DMS153 treated with DMSO at 0.1 percent for 48 hours (cell line): ENCODE measurements around the gene SLC25A51.
"Not testable (repeated sequence)": the region's sequence is repeated elsewhere in the genome, so short reads cannot be mapped to it uniquely, and the experiment has no call there.

ENCODE experiments used
- DNase-seq: peaks from one replicate; lab custom pipeline; 2025; ENCODE audit not compliant: unreplicated experiment; lab: John Stamatoyannopoulos, UW

Gene SLC25A51

DNA sequence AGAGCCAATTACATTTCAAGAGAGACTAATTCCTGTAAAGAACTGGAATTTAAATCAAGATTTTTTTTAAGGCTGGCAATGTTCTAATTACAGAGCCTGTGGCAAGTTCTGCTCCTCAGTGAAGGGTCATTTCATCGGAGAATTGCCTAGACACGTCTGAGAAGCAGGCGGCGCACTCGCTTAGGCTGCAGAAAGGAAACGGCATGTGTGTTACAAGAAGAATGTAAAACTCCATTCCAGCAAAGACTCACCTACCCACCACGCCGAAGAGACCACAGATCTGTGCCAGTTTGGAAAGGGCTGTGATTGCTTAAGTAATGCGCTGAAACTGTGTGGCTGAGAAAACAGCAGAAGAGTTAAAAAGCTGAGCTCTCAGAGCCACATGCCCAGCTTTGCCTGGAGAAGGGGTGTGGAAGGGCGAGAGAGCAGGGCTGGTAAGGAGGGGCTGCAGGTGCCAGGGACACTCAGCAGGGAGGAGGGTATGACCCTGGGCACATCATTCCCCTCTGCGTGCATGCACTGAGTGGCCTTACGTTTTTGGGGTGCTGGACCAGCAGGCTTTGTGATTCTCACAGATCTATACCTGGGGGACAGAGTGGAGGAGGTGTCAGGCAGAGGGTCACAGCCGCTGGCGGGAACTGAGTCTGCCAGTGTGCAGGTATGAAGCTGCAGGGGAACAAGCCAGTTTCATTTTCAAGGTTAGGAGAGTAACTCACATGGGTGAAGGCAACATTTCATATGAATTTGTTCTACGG lies 17.8 kb upstream of the SLC25A51 start:
- no peak for DNase-seq

DNA sequence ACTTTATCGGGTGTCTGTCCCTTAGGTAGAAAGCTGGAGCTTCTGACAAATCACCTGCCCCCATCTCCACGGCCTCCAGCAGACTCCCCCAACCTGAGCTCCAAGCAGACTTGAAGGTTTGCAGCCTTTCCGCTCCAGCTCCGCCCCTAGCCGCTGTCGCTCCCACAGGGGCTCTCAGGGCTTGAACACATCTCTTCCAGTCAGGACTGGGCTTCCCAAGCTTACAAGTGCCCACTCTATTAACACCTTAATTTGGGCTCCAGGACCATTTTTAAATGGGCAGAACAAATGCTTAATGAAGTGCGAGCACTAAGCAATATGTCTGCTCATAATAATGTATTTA lies 17.2 kb upstream of the SLC25A51 start:
- no peak for DNase-seq

- DNase-seq, result no peak
Observed at GRCh38 chr9:37920471-37921167, 16.7 kb upstream of the SLC25A51 start.

DNA sequence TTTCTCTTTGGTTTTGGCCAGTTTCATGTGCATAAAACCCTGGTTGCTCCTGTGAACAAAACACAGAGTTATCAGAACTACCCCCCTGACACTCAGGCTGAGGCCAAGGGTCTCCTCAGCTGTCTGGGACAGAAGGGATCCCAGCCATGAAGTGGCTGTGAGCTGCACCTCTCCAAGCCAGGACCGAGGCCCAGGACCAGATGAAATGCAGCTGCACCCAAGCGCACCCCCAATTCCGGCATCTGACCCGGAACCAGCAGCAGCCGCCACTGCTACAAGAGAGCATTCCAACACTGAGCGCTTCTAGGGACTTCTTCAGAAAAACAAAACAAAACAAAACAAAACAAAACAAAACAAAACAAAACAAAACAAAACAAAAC lies 16.0 kb upstream of the SLC25A51 start:
- no peak for DNase-seq

DNA sequence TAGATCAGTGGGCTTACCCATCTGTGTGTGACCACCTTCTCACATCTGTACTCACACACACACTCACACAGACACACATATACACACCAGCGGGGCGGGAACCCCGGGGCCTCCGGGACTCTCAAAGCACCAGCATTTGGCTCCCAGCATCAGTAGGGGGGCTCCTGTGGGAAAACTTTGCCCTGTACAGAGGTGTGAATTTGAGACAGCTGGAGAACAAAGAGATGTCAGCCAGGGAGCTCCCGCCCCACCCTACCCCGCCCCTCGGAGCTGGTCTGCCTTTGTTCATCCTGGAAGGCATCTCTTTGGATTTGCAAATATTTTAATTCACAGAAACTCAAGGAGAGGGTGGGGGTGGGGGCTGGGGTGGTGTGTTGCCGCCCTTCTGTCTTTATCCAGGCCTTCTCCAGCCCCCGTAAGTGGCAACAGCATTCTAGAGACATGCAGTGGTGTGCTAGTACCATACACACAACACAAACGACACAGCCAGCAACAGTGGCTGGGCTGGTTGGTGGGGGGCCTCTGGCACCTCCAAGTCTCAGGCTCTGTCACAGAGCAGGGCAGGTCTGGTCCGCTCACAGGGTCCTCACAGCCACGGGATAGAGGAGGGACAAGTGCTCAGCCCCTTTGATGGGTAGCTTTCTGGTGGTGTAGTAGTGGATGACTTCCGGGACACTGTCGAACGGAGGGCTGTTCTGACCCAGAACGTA lies 15.5 kb upstream of the SLC25A51 start:
- no peak for DNase-seq

DNA sequence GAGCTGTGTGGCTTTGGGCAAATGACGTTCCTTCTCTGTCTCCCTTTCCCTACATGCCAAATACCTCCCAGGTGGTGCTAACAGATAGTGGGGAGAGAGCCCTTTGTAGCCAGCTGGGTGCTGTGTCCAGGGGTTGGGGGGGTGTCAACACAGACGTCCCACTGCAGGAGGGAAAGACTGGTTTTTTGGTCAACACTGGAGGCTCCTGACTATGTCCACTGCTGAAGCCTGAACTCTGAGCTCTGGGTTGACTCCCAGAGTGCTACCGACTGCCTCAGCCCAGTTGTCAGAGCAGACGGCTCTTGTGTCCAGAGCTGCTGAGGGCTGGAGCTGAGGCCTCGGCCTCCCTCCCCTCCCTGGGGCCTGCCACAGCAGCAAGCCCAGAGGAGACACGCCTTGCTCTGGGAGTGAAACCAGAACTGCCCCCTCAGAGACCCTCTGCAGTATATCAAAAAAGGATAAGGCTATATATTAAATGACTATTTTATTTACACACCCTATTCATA lies 14.8 kb upstream of the SLC25A51 start:
- no peak for DNase-seq

- no peak for DNase-seq
Observed at GRCh38 chr9:37917801-37918664, 14.1 kb upstream of the SLC25A51 start.

- no peak for DNase-seq
Observed at GRCh38 chr9:37917313-37917731, 13.4 kb upstream of the SLC25A51 start.

DNA sequence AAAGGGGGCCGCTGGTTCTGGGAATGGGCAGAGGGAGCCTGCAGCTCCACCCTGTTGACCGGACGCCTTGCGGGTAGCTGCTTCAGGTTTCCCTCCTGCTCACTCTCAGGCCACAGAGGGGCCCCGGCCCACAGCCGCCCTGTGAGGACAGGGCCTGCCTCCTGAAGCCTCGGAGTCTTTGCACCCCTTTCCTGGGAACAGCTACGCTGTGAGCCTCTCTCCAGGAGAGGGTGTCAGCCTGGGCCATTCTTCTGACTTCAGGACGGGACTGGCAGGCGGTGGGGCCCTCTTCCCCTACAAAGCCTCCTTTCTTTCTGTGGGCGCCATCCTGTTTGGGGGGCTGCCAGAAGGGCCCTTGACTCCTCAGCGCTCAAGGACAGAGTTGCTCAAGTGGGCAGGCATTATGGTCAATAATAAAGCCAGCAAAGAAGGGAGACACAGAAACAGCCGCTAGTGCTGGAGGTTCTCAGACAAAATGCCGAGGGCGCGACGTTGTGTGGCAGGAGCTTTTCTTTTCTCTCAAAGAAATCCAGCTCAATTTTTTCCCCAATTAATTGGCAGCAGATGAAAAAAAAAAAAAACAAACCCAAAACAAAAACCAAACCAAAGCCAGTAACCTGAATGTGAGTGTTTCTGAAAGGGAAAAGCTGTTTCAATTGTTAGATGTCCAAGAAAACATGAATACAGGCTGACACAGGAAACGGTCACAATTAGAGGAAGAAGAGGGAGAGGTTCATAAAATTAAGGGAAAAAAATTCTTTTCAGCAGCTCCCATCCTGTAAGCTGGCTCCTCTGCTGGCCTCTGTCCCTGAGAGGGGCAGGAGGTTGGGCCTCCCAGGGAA lies 12.8 kb upstream of the SLC25A51 start:
- no peak for DNase-seq

DNA sequence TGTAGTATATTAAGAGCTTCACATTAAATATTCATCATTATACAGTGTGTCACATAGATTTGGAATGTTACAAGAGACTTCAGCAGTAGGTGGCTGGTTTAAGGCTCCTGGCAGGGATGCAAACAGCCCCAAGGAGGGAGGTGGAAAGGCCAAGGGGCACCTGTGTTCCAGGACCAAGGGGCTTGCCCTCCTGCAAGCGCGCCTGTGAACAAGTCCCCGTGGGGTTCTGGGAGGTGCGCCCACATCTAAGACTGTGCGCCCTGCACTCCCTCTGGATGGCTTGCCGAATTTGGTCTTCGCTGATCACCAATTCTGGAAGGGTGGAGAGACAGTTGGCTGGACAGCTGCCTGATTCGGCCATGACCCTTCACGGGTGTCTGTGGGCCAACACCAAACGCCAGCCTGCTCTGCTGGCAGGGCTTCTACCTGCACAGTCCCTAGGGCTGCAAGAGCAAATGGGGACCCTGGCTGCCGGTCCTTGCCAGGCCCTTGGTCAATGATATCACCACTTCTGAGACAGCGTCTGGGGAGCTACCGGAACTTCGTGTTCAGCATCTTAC lies 12.1 kb upstream of the SLC25A51 start:
- no peak for DNase-seq

DNA sequence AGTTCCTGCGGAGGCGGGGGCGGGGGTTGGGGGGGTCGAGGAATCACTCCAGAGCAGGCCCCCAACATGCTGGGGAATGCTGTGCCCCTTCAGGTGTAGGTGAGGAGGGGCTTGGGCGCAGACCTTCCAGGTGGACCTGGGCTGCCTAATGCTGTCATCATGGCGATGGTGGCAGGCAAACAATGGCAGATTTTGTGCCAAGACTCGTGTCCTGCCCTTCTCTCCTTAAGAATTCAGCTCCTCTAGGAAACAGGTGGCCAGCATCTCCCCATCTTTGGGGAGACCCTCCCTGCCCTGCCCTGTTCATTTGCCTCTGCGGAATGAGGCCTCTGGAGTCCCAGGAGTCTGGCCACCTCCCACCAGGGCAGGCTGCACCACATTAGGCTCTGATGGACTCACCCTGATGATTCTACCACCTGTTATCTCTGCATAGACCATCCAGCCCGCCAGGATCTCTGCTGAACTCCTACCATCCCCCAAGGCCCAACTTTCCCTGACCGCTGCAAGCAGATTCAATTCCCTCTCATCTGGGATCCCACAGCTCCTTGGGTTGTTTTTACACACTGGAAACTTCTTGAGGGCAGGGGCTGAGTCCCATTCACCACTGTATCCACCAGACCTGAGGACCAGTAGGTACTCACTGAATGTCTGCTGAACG lies 10.9 kb upstream of the SLC25A51 start:
- no peak for DNase-seq

GRCh38 chr9:37914154-37914551 lies 10.2 kb upstream of the SLC25A51 start:
- DNase-seq, result no peak

- peak; percentile 17 for DNase-seq
Observed at GRCh38 chr9:37913480-37914153, 9.7 kb upstream of the SLC25A51 start.

- no peak for DNase-seq
Observed at GRCh38 chr9:37911271-37911681, 7.3 kb upstream of the SLC25A51 start.

DNA sequence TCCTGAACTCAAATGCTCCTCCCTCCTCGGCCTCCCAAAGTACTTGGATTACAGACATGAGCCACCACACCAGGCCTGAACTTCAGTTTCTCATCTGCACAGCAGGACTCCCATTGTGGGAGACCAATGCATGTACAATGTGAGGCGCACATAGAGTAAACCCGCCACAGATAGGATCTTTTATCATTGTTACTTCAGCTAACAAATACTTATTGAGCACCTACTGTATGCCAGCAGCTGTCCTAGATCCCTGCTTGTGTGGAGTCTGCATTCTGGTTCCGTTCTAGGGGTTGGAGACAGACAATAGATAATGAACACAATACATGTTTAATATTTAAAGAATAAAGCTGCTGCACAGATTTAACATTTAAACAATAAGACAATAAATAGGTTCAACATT lies 6.3 kb upstream of the SLC25A51 start:
- DNase-seq, result no peak

GRCh38 chr9:37909836-37910235 lies 5.9 kb upstream of the SLC25A51 start:
- not testable (repeated sequence) for DNase-seq

DNA sequence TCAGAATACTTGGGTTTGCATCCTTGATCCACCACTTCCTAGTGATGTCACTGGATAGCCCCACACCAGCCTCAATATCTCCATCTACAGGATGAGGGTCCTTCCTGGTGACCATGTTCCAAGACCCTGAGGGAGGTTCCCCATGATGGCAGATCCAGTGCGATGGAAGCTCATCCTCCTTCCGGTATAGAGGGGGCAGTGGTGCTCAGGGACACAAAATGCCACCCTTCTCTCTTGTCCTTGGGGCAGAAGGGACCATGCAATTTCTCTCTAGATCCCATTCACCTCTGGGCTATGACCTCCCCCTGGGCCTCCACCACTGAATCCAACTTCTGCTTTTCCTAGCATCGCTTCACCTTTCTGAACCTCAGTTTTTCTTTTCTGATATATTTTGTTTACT lies 5.4 kb upstream of the SLC25A51 start:
- no peak for DNase-seq

DNA sequence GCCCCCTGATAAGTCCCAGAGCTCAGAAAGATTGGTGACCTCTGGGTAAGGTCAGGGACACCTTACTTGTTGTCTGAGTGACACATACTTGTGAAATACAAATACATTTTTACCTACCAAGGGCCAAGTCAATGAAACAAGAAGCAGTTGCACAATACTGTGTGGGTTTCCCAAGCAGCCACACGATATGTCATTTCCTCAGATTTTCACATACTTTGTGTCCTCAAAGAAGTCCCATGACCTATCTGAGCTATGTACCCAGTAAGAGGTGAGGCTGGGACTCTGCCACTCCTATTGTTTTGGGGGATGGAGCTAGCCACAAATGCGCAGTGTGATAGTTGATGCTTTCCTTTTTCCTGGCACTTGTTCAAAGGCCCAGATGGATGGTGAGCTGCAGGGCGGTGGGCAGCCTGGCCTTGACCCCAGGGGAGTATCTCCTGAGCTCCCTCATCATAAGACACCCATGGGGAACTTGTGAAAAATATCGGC lies 4.8 kb upstream of the SLC25A51 start:
- DNase-seq, result no peak

DNA sequence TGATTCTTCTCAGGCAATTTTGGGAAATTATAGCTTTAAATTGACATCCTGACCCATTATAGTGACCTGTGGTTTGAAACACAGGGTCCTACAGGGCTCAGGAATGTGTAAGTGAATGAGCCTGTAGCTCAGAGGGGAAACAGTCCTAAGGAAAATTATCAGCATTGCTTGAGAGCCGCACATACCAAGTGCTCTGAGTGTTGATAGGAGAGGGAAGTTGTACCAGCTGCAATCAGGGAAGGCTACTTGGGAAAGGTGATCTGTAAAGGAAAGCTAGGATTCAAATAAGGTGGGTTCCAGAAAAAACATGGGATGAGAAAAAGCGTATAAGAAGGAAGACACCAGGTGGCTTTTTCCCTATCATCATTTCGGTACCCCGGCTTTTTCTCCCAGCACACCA lies 4.4 kb upstream of the SLC25A51 start:
- DNase-seq, result no peak
